Thyroid gland (tissue), 4 donors: Measurements from ENCODE around the gene BLVRA.

ENCODE experiments used
- POLR2A ChIP-seq, 2 donors: fragments of 450-650 bp; IDR thresholded peaks; one replicate each; pipeline ENCODE4 v1.6.1; 2017; ENCODE audit warnings: antibody characterized with exemption in 2 of 2, mild to moderate bottlenecking in 2 of 2, moderate library complexity in 1 of 2
- TF ChIP-seq, protein P1 (sequence below), 6 experiments: fragments of 200-600 bp in 3 of 6; fragments of 450-650 bp in 3 of 6; sonication (generic) in 3 of 6; IDR thresholded peaks; one replicate each; pipeline ENCODE4 v1.5.1; 2016 to 2019; ENCODE audit warnings: antibody characterized with exemption in 6 of 6, mild to moderate bottlenecking in 2 of 6, inconsistent platforms in 1 of 6, moderate library complexity in 1 of 6

DNA sequence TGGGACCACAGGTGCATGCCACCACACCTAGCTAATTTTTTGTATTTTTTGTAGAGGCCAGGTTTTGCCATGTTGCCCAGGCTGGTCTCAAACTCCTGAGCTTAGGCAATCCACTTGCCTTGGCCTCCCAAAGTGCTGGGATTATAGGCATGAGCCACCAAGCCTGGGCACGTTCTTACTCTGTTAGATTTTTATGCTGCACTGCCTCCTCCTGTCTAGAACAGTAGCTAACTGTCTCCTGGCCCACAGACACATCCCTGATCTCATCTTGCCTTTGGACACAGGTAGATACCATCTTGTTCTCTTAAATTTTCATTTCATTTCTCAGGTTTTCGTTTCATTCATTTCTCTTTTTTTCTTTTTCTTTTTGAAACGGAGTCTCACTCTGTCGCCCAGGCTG lies 41.1 kb downstream of the BLVRA start:
- TF ChIP-seq, protein P1, sequence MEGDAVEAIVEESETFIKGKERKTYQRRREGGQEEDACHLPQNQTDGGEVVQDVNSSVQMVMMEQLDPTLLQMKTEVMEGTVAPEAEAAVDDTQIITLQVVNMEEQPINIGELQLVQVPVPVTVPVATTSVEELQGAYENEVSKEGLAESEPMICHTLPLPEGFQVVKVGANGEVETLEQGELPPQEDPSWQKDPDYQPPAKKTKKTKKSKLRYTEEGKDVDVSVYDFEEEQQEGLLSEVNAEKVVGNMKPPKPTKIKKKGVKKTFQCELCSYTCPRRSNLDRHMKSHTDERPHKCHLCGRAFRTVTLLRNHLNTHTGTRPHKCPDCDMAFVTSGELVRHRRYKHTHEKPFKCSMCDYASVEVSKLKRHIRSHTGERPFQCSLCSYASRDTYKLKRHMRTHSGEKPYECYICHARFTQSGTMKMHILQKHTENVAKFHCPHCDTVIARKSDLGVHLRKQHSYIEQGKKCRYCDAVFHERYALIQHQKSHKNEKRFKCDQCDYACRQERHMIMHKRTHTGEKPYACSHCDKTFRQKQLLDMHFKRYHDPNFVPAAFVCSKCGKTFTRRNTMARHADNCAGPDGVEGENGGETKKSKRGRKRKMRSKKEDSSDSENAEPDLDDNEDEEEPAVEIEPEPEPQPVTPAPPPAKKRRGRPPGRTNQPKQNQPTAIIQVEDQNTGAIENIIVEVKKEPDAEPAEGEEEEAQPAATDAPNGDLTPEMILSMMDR (IDR thresholded peaks at IDR 0.05), result no peak
- no peak for TF ChIP-seq POLR2A (IDR thresholded peaks at IDR 0.05)
